Activated CD4-positive, CD25-positive, alpha-beta regulatory T cell treated with anti-CD3 and anti-CD28 coated beads, Interleukin-2, amount 50 U/mL, for 24 hours (primary cell): ENCODE data around the gene FTSJ3.
A peak's percentile ranks its signal among the peaks of the same experiment; 100 is the strongest.
"Not testable (repeated sequence)": the region's sequence is repeated elsewhere in the genome, so short reads cannot be mapped to it uniquely, and the experiment has no call there.

Experiments used
- ATAC-seq, 2 donors: fragments of 150-1000 bp; cut with Tn5 transposase; one replicate each; pipeline ENCODE4 v1.10.0; 2021; ENCODE audit warnings: mild to moderate bottlenecking in 1 of 2, moderate library complexity in 1 of 2

Gene FTSJ3

GRCh38 chr17:63827002-63827800 is at the start of gene FTSJ3, which contains the start of gene PSMC5:
FTSJ3 (minus strand) TSS chr17:63827663; CDS start chr17:63826902, 761 bp downstream.
PSMC5 (plus strand) TSS chr17:63827431; CDS start chr17:63827491, 60 bp downstream.
- ATAC-seq = peak; percentile 93 to 94

- not testable (repeated sequence) for ATAC-seq
Measured at GRCh38 chr17:63874693-63875092, 47.2 kb upstream of the FTSJ3 start.

- not testable (repeated sequence) for ATAC-seq
Measured at GRCh38 chr17:63874061-63874626, 46.7 kb upstream of the FTSJ3 start.

GRCh38 chr17:63873577-63873976 is 46.1 kb upstream of the FTSJ3 start, which contains the start of gene CSH2:
CSH2 (minus strand) TSS chr17:63873677; CDS start chr17:63873614, 63 bp downstream.
- not testable (repeated sequence) for ATAC-seq

- ATAC-seq = not testable (repeated sequence)
Measured at GRCh38 chr17:63871646-63872365, 44.3 kb upstream of the FTSJ3 start.

GRCh38 chr17:63870292-63870665 is 42.8 kb upstream of the FTSJ3 start:
- ATAC-seq = not testable (repeated sequence)

- not testable (repeated sequence) for ATAC-seq
Measured at GRCh38 chr17:63869491-63870291, 42.2 kb upstream of the FTSJ3 start.

- ATAC-seq = not testable (repeated sequence)
Measured at GRCh38 chr17:63866625-63867024, 39.2 kb upstream of the FTSJ3 start.

- ATAC-seq = no peak
Measured at GRCh38 chr17:63859257-63859656, 31.8 kb upstream of the FTSJ3 start.

GRCh38 chr17:63856425-63856824 is 29.0 kb upstream of the FTSJ3 start:
- ATAC-seq = not testable (repeated sequence)

GRCh38 chr17:63855185-63855584 is 27.7 kb upstream of the FTSJ3 start:
- ATAC-seq = no peak

GRCh38 chr17:63854709-63855108 is 27.2 kb upstream of the FTSJ3 start:
- ATAC-seq = no peak

- no peak for ATAC-seq
Measured at GRCh38 chr17:63853260-63853659, 25.8 kb upstream of the FTSJ3 start.

GRCh38 chr17:63850401-63850800 is 22.9 kb upstream of the FTSJ3 start:
- ATAC-seq = no peak

- peak; percentile 95 for ATAC-seq
Measured at GRCh38 chr17:63848834-63849689, 21.6 kb upstream of the FTSJ3 start.

GRCh38 chr17:63847525-63848249 is 20.2 kb upstream of the FTSJ3 start:
- no peak for ATAC-seq

GRCh38 chr17:63845509-63845908 is 18.0 kb upstream of the FTSJ3 start:
- ATAC-seq = no peak

- ATAC-seq = no peak
Measured at GRCh38 chr17:63843910-63844677, 16.6 kb upstream of the FTSJ3 start.

GRCh38 chr17:63843387-63843888 is 16.0 kb upstream of the FTSJ3 start:
- peak in 1 of 2 donors; percentile 5 for ATAC-seq
